AG09319 (cell line): ENCODE data around the gene MSRB1.

ENCODE experiments used
- DNase-seq: peaks from one replicate; pipeline ENCODE4 v3.0.0-alpha.2; 2010; ENCODE audit warnings: low read depth; ENCODE audit errors: extremely low read depth
- TF ChIP-seq, protein P1 (sequence below): IDR thresholded peaks from 2 replicates; pipeline ENCODE4 v1.5.1; 2011; ENCODE audit warnings: low read depth, mild to moderate bottlenecking, inconsistent platforms, low read length, moderate library complexity

MSRB1 gene

DNA sequence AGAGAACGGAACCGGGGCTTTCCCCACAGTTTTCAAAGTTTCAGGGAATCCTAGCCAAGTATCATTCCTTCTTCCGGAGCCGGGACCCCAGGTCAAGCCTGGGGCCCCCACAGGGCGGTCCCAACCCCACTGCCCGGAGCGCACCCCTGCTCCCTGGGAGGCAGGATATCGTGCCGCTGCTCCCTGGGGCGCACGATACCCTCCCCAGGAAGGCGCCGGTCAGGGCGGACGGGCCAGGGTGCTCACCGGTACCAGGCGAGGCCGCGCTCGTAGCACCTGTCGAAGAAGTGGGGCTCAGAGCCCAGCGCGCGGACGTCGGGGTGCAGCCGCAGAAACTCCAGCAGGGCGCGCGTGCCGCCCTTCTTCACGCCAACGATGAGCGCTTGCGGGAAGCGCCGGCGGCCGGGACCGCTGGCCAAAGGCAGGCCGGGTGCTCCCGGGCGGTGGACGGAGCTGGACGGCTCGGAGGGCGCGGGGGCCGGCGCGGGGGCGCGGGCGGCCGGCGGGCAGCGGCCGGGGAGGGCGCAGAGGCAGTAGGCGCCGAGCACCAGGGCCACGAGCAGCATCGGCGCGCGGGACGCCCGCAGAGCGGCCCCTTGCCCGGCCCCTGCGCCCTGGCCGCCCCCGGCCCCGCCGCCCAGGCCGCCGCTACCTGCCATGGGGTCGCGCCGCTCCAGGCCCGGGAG is 25.2 kb downstream of the MSRB1 start:
- TF ChIP-seq, protein P1, sequence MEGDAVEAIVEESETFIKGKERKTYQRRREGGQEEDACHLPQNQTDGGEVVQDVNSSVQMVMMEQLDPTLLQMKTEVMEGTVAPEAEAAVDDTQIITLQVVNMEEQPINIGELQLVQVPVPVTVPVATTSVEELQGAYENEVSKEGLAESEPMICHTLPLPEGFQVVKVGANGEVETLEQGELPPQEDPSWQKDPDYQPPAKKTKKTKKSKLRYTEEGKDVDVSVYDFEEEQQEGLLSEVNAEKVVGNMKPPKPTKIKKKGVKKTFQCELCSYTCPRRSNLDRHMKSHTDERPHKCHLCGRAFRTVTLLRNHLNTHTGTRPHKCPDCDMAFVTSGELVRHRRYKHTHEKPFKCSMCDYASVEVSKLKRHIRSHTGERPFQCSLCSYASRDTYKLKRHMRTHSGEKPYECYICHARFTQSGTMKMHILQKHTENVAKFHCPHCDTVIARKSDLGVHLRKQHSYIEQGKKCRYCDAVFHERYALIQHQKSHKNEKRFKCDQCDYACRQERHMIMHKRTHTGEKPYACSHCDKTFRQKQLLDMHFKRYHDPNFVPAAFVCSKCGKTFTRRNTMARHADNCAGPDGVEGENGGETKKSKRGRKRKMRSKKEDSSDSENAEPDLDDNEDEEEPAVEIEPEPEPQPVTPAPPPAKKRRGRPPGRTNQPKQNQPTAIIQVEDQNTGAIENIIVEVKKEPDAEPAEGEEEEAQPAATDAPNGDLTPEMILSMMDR: no peak
- no peak for DNase-seq

DNA sequence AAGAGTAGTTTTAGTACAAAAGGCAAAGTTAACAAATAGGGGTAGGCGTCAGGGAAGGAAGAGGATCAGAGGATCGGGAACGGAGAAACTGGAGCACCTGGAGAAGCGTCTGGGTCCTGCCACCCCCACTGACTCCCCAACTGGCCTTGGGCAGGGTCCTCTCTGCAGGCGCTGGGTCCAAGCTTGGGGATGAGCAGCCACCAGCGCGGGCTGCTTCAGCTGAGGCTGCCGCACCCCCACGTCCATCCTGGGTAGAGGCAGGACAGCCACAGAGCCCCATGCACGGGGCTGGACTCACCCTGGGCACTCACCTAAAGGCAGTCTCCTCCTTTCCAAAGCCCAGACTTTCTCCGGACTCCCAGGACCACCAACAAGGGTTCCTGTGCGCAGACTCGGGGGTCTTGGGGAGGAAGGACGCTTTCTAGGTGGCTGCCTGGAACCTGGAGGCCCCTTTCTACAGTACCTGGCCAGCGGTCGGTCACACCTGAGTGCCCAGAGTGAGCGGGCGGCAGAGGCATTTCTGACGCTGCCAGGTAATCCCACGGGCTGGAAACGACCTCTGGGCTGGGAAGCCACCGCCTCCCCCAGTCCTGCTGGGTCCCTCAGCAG is 25.8 kb downstream of the MSRB1 start:
- DNase-seq: no peak

DNA sequence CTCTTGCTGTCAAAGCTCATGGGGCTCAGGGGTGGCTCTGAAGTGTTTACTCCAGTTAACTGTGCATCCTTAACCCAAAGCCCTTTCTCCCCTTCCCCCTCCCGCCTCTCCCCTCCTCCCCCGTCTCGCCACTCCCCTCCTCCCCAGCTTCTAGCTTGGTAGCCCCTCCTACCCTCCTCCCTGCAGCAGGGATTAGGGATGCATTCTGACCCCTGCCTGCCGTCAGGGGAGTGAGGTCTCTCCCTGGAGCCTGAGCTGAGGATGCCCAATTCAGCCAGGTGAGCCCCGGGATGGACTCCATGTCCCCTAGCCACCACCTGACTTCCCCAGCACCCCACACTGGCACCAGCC is 26.4 kb downstream of the MSRB1 start:
- TF ChIP-seq, protein P1: no peak
- DNase-seq: no peak

More for the DNA sequence above, 25.8 kb downstream of the MSRB1 start:
- TF ChIP-seq, protein P1: no peak

DNA sequence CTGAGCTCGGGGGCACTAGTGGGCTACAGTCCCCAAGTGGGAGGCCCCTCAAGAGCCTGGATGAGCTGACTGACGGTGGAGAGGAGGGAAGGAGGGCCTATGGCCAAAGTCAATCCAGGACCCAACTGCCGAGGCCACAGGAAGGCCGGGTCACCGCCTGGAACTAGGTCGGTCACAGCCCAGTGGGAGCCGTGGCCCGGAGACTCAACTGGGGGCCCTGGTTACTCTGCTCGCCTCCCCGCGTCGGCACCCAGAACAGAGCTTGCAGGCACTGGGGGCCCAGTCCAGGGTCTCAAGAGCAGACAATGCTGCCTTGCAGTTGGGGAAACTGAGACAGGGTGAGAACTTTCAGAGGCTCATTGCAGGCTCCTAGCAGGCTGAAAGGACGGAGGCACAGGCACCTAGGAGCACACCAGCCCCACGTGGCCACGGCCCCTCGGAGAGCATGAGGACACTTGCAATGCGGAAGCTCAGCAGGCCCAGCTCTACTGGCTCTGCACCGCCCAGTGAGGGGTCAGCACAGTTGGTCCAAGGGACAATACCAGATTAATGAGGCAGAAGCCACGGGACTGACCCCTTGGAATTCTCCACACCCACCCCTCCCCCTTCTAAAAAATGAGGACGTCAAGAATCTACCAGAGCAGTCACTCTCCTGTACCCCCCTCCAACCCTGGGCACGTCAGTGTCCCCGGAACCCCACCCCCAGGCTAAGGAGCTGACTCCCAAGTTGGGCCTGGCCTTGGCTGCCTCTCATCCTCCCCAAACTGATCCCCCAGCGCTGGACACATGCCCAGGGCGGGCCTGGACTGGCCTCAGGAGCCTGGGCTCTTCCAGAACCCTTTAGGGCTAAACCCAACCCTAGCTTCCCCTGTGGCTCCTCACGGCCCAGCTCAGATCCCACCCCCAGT is 27.0 kb downstream of the MSRB1 start:
- TF ChIP-seq, protein P1: no peak
- no peak for DNase-seq

DNA sequence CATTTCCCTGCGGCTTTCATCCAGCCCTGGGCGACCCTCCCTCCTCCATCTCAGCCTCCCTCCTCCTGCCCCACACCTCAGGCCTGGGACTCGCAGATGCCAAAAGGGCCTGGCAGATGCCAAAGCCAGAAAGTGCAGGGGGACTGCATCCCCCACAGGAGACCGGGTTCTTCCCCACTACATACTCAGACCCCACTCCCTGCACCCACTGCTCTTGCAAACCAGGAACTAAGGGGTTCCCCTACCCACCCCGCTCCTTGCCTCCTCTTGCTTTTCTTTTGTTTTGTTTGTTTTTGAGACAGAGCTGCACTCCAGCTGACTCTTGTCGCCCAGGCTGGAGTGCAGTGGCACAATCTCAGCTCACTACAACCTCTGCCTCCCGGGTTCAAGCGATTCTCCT is 28.0 kb downstream of the MSRB1 start:
- DNase-seq: no peak
- TF ChIP-seq, protein P1: no peak

DNA sequence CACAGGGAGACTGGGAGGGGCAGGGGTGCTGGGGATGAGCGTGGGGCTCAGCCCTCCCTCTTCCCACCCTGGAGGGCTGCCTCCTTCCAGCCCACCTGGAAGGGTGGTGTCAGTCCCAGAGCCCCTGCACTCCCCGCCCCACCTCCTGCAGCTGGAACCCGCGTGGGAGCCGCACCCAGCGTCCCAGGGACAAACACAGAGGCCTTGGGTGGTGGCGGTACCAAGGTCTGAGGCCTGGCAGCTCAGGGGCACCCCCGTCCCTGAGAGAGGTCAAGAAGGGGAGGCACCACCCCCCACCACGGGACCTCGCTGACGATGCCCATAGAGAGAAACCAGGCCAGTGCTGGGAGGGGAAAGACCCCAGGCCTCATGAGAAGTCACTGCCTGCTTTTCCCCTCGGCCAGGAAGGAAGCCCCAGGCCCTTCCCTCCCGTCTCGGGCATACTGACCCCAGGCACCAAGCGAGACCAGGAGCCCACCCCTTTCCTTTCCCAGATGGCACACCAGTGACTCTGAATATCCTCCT is 28.9 kb downstream of the MSRB1 start:
- no peak for DNase-seq
- TF ChIP-seq, protein P1: no peak
